GM21723 (cell line): ENCODE measurements around the gene KCNC1.

Experiments
- ATAC-seq: cut with Tn5 transposase; IDR thresholded peaks from one replicate; pipeline ENCODE4 v1.9.1; 2021; ENCODE audit warnings: mild to moderate bottlenecking, moderate library complexity; ENCODE audit not compliant: unreplicated experiment

KCNC1 gene

DNA sequence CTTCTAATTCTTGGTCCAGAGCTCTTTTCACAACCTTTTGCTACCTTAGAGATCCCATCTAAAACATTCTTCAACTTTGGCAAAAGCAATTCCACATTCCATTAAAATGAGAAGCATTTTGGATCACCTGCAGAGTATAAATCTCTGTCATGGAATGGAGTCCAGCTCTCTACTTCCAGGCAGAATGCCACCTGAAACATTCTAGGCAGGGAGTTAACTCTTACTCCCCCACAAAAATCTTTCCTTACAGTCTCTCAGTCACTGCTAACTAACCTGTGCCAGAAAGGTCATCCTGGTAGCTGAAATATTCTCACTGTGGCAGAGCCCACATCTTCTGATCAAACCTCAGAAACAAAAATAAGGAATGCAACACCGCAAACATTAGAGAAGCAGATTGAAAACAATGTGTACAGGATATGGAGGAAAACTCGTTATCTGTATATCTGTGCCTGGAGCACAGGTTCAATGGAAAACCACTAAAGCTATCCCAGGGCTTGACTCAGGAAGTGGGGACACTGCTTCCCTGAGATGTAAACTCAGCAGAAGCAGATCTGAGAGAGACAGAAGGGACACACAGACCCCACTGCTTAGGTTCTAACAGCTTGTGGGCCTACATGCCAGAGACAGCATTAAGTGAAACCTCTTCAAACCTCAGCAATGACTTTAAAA lies 78.9 kb downstream of the KCNC1 start:
- no peak for ATAC-seq

DNA sequence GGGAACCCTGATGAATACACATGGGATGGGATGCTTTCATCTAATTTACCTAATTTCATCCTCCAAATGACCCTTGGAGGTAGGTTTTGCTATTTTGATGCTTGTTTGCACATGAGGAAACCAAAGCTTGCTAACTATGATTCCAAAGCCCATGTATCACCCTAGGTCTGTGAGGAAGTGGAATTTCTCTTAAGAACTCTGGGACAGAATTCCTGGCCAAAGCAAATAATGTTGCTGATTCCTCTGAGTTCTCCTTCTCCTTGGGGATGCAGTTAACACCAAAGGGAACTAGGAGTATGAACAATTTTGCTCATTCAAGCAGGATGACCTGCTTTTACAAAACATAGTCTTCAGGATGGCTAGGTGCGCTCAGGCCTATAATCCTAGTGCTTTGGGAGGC lies 80.0 kb downstream of the KCNC1 start:
- no peak for ATAC-seq

DNA sequence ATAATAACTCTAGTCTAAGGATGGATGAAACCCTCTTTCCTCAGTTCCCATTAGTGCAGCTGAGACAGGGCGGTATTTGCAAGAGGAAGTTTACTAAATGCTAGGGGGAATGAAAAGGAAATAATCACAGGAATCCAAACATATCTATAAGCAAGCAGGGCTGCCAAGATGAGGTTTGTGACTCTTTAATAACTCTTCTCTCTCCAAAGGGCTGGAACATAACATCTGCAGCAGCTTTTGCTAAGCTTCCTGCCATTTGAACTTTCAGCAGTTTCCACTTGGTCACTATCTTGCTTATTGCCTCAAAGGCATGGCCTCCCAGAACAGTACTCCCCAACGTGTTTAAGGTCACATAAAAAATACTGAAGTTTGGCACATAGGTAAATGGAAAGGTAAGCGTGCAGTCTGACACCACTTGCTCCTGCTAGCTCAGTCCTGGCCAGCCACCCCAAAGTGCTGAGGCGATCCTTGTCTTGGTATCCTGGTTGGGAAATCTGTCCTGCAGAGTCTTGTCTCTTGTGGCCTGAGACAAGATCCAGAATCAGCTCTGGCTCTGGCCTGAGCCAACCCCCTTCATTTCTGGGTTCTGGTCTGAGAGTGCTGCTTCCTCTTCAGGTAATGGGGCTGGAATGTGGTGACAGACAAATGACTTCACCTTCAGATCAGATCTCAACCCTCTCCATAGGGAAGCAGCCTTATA lies 81.8 kb downstream of the KCNC1 start:
- no peak for ATAC-seq

DNA sequence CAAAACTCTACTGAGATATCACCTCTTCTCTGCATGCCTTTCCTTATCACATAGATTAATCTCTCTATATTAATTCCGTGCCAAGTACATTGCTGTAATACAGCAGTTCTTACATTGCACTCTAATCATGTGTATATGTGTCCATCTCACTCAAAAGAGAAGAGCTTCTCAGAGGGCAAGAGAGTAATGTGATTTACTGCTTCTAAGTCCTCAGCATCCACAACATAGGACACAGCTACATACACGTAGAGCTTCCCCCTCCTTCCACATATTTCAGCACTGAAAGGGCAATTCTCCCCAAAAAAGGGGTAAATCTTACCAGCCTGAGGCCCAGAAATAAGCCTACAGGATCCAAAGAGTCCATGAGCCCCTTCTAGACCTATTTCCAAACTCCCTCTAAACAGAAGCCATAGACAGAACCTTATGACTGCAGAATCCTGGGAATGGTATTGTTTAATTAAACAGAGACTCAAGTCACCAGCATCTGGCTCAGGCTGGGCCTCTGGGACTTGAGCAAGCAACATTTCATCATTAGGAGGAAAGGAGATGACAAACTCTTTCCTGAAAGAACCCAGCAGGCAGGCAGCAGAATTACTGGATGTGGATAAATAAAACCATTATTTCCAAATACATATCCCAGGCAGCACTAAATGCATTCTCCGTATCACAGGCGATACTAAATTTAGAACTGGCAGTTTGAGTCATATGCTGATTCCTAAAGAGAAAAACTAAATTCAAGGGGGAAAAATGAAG lies 87.2 kb downstream of the KCNC1 start:
- no peak for ATAC-seq

DNA sequence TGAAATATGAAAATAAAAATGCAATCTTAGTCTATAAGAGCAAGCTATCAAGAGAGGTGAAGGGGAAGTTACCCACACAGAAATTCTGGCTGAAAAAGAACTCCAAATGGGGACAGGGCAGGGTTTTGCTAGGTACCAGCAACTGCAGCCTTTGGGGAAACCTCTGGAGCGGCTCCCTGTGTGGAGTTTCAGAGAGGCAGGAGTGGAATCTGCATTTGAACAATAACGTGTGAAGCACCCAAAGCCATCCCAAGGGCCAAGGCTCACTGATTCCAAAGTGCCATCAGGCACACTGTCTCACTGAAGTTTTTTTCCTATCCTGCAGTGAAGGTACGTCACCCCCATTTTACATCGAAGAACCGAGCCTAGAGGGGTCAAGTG lies 87.8 kb downstream of the KCNC1 start:
- ATAC-seq, result no peak

DNA sequence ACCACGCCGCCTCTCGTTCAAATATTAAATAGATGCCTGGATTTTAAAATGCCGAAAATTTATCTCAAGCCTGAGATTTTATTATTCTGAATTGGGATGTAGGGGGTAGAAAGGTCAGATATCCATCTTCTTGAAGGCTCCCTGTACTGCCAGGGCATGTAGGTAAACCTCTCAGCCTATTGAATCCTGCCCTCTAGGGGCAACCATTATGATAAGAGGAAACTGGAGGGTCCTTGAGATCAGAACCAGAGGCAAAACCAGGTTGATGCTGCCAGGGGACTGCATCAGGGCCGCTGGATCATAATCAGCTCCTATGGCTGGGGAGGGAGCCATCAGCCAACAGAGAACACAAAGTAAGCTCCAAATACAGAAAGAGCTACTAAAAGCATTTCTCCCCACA lies 92.4 kb downstream of the KCNC1 start:
- no peak for ATAC-seq

DNA sequence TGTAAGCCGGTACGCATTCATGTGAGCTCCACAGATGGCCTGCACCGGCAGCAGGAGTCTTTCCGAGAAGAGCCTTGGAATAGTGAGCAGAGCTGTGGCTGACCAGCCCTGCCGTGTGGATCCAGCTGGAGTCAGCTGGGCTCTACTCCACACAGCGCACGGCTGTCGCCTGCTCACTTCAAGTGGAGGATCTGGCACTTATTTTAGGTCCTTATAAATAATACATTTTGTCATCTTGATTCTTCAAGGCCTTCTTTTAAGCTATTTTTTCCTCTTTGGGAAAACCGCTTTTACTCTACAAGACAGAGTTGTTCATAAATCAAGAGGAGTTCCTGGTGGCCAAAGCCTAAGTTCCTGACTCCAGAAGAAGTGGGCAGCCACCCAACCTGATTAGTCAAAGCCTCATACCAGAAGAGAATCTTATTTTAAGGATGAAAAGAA lies 93.8 kb downstream of the KCNC1 start:
- no peak for ATAC-seq

DNA sequence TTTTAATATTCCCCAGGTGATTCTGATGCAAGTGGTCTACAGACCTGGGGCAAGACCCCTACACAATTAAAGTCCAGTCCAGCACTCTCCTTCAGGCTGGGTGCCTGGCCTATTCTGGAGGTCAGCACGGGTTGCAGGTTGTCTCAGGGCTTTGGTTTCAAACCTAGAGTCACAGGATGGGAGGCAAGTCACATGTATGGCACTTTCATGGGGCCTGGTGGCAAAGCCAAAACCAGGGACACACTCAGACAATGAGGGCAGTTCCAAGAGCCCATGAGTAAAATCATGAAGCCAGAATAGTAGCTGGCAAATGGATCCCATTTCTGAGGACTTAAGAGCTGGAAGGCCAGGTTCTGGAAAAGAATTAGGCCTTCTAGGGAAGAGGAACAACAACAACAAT lies 96.6 kb downstream of the KCNC1 start:
- no peak for ATAC-seq

DNA sequence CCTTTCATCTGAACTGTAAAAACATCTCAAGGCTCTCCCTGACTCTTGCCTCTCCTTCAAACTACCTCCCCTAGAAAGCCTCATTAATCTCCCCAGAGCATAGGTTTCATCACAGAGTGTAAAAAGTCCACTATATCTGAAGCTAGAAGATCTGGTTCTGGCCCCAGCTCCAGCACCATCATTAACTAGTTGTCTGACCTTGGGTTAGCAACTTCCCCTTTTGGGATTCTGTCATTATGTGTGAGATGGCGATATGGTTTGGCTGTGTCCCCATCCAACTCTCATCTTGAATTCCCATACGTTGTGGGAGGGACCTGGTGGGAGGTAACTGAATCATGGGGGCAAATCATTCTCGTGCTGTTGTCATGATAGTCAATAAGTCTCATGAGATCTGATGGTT lies 97.3 kb downstream of the KCNC1 start:
- no peak for ATAC-seq
